MM.1S (cell line): ENCODE results near the gene NCKAP5.

Source experiments
- DNase-seq: peaks from one replicate; pipeline ENCODE4 v3.0.0-alpha.2; 2015
- H2AFZ ChIP-seq: fragments of 300-600 bp; sonication (generic); 2 replicates; pipeline ENCODE4 v1.6.0; 2016; ENCODE audit warnings: antibody characterized with exemption, low read length
- H3F3A ChIP-seq: fragments of 300-600 bp; sonication (generic); 2 replicates; pipeline ENCODE4 v1.6.1; 2016; ENCODE audit warnings: mild to moderate bottlenecking, antibody characterized with exemption, low read length, moderate library complexity, mixed read lengths; ENCODE audit not compliant: insufficient read depth
- H3K27ac ChIP-seq: fragments of 300-600 bp; sonication (generic); 2 replicates; pipeline ENCODE4 v1.5.1; 2016; ENCODE audit warnings: mild to moderate bottlenecking, low read length
- H3K27me3 ChIP-seq: fragments of 300-600 bp; sonication (generic); replicated peaks from 2 replicates; pipeline ENCODE4 v1.6.0; 2016; ENCODE audit warnings: low read length; ENCODE audit not compliant: insufficient read depth
- H3K36me3 ChIP-seq: fragments of 300-600 bp; sonication (generic); replicated peaks from 2 replicates; pipeline ENCODE4 v1.6.1; 2016; ENCODE audit warnings: mild to moderate bottlenecking, low read length, mixed read lengths; ENCODE audit not compliant: insufficient read depth
- H3K4me1 ChIP-seq: fragments of 300-600 bp; sonication (generic); 2 replicates; pipeline ENCODE4 v1.6.1; 2016; ENCODE audit warnings: low read length, mixed read lengths
- H3K4me2 ChIP-seq: fragments of 300-600 bp; sonication (generic); 2 replicates; pipeline ENCODE4 v1.6.0; 2016; ENCODE audit warnings: low read depth, low read length
- H3K4me3 ChIP-seq: fragments of 300-600 bp; sonication (generic); 2 replicates; pipeline ENCODE4 v1.5.1; 2016; ENCODE audit warnings: low read length, mixed read lengths
- H3K79me2 ChIP-seq: fragments of 300-600 bp; sonication (generic); 2 replicates; pipeline ENCODE4 v1.6.1; 2016; ENCODE audit warnings: mixed run types, low read length, mixed read lengths
- H3K9ac ChIP-seq: fragments of 300-600 bp; sonication (generic); 2 replicates; pipeline ENCODE4 v1.6.1; 2016; ENCODE audit warnings: low read length, mixed read lengths
- H3K9me2 ChIP-seq: fragments of 300-600 bp; sonication (generic); replicated peaks from 2 replicates; pipeline ENCODE4 v1.6.1; 2016; ENCODE audit warnings: mild to moderate bottlenecking, low read length, mixed read lengths; ENCODE audit not compliant: insufficient read depth
- H3K9me3 ChIP-seq: fragments of 300-600 bp; sonication (generic); replicated peaks from 2 replicates; pipeline ENCODE4 v1.6.1; 2016; ENCODE audit warnings: mild to moderate bottlenecking, low read length, mixed read lengths; ENCODE audit not compliant: insufficient read depth
- H4K20me1 ChIP-seq: fragments of 300-600 bp; sonication (generic); 2 replicates; pipeline ENCODE4 v1.6.1; 2016; ENCODE audit warnings: mild to moderate bottlenecking, low read length, moderate library complexity, mixed read lengths; ENCODE audit not compliant: insufficient read depth
- CTCF ChIP-seq: fragments of 300-600 bp; sonication (generic); IDR thresholded peaks from 2 replicates; pipeline ENCODE4 v1.5.1; 2016; ENCODE audit warnings: antibody characterized with exemption, low read length, mixed read lengths
- EZH2 ChIP-seq: fragments of 300-600 bp; sonication (generic); optimal IDR thresholded peaks from 2 replicates; pipeline ENCODE3; 2017; ENCODE audit warnings: low read depth, mild to moderate bottlenecking, antibody characterized with exemption, low read length, mixed read lengths
- EZH2phosphoT487 ChIP-seq: fragments of 300-600 bp; sonication (generic); IDR thresholded peaks from 2 replicates; pipeline ENCODE4 v1.6.1; 2018; ENCODE audit warnings: antibody characterized with exemption, low read length

The NCKAP5 gene

GRCh38 chr2:132754867-132755472, 813.3 kb downstream of the NCKAP5 start:
- H3K4me3 ChIP-seq = no peak overlapping the region
- H2AFZ ChIP-seq = no peak overlapping the region
- no peak overlapping the region for H3K27ac ChIP-seq
- no peaks in the 10 kb centered on the region for H3K9me3 ChIP-seq
- no peaks in the 10 kb centered on the region for H3K79me2 ChIP-seq
- no peak overlapping the region for H3K4me2 ChIP-seq
- DNase-seq = no peak
- no peaks in the 10 kb centered on the region for H3K27me3 ChIP-seq
- TF ChIP-seq EZH2phosphoT487 (no peak), CTCF (no peak), EZH2 (no peak)
- H3F3A ChIP-seq = no peaks in the 10 kb centered on the region
- no peaks in the 10 kb centered on the region for H3K9me2 ChIP-seq
- H4K20me1 ChIP-seq = no peaks in the 10 kb centered on the region
- no peaks in the 10 kb centered on the region for H3K4me1 ChIP-seq
- no peak overlapping the region for H3K9ac ChIP-seq
- no peaks in the 10 kb centered on the region for H3K36me3 ChIP-seq

GRCh38 chr2:132754392-132754791, 813.9 kb downstream of the NCKAP5 start:
- H3K36me3 ChIP-seq = no peaks in the 10 kb centered on the region
- no peak overlapping the region for H3K4me3 ChIP-seq
- H4K20me1 ChIP-seq = no peaks in the 10 kb centered on the region
- TF ChIP-seq EZH2phosphoT487 (no peak), CTCF (no peak), EZH2 (no peak)
- no peaks in the 10 kb centered on the region for H3K27me3 ChIP-seq
- no peak for DNase-seq
- no peak overlapping the region for H2AFZ ChIP-seq
- H3K4me2 ChIP-seq = no peak overlapping the region
- no peaks in the 10 kb centered on the region for H3K9me2 ChIP-seq
- H3K27ac ChIP-seq = no peak overlapping the region
- H3K9ac ChIP-seq = no peak overlapping the region
- no peaks in the 10 kb centered on the region for H3F3A ChIP-seq
- no peaks in the 10 kb centered on the region for H3K4me1 ChIP-seq
- H3K79me2 ChIP-seq = no peaks in the 10 kb centered on the region
- H3K9me3 ChIP-seq = no peaks in the 10 kb centered on the region

- DNase-seq = no peak
- Histone ChIP-seq H3K27ac (no peak overlapping the region), H3K4me2 (no peak overlapping the region), H3K79me2 (no peaks in the 10 kb centered on the region), H3K4me3 (no peak overlapping the region), H4K20me1 (no peaks in the 10 kb centered on the region), H3K36me3 (no peaks in the 10 kb centered on the region), H3F3A (no peaks in the 10 kb centered on the region), H3K9me2 (no peaks in the 10 kb centered on the region), H3K9ac (no peak overlapping the region), H3K9me3 (no peaks in the 10 kb centered on the region), H3K27me3 (no peaks in the 10 kb centered on the region), H3K4me1 (no peaks in the 10 kb centered on the region), H2AFZ (no peak overlapping the region)
- TF ChIP-seq CTCF (no peak), EZH2 (no peak), EZH2phosphoT487 (no peak)
Measured at GRCh38 chr2:132752421-132753206, 815.6 kb downstream of the NCKAP5 start.
